Endometrial microvascular endothelial cells (primary cell): ENCODE measurements around the gene ZNF157. TPM values are rescaled to one million over a fixed set of nuclear protein-coding genes. Genes with fewer than 3 reads are reported as not detected.

Experiments
- in situ Hi-C: cut with HindIII; loops from 2 replicates; pipeline ENCODE4 v1.10.0; 2017; ENCODE audit warnings: low sequenced_read_pairs, low pct_unique_long_range_greater_than_20kb; ENCODE audit errors: inconsistent ontology term
- total RNA-seq: library from RNA; depleted of rRNA; stranded (reverse); fragments of >200 nt; gene quantifications from one replicate; pipeline ENCODE4 v1.2.3, GENCODE V29; 2015; ENCODE audit errors: inconsistent ontology term

ZNF157 gene
- total RNA-seq, 1 donor from 2014 or later, result not detected

- in situ Hi-C loops, result no loop called here
These were observed 60.5 kb downstream of the ZNF157 start for GRCh38 chrX:47430925-47431324.

DNA sequence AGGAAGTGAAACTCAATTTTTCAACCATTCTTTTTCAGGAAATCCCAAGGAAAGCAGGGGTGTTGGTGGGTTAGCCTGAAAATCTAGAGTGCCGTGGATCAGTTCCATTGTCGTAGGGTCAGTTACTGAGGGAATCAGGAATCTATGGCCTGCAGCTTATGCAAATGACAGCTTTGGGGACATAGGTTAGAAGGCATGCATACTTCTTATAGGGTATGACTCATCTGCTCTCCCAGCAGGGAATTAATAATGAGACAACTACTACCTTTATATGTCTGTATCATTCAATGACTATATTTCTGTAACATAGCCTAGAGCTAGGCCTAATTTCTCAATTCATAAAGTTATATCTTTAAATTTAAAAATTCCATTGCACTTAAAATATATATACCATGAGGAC lies 76.1 kb downstream of the ZNF157 start:
- in situ Hi-C loops, result no loop called here

- in situ Hi-C loops, result no loop called here
These were observed 76.6 kb downstream of the ZNF157 start for GRCh38 chrX:47446971-47447370.

GRCh38 chrX:47447607-47448006 lies 77.2 kb downstream of the ZNF157 start:
- in situ Hi-C loops, result no loop called here

- in situ Hi-C loops, result no loop called here
These were observed 77.9 kb downstream of the ZNF157 start for GRCh38 chrX:47448165-47448806.

DNA sequence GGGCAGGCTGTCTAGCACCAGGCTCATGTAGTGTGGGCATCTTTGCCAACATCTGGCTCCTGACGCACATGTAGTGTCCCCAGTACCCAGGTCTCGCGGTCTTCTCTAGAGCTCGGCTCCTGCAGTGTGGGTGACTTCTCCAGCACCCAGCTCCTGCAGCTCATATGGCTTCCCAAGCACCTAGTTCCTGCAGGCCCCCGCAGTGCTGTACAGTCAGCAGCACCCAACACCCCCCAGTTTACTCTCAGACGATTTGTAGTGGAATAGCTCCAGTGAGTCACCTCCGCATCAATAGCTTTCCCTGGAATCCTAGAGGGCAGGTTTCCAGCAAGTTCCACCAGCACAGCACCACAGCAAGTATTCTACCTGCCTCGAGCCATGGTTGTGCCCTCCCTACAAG lies 81.7 kb downstream of the ZNF157 start:
- in situ Hi-C loops, result no loop called here

- in situ Hi-C loops, result no loop called here
These were observed 85.7 kb downstream of the ZNF157 start for GRCh38 chrX:47456080-47456479.

- in situ Hi-C loops, result no loop called here
These were observed 88.2 kb downstream of the ZNF157 start for GRCh38 chrX:47458528-47458927.

- in situ Hi-C loops, result no loop called here
These were observed 90.2 kb downstream of the ZNF157 start for GRCh38 chrX:47460561-47460960.

Other genes with a start within 250 kb of the ZNF157 start
- 40.3 TPM for gene NDUFB11, start 225.9 kb upstream of the ZNF157 start, total RNA-seq
- 46.3 TPM for gene RBM10, start 225.4 kb upstream of the ZNF157 start, total RNA-seq
- 228 TPM for gene UBA1, start 176.7 kb upstream of the ZNF157 start, total RNA-seq
- gene CDK16, start 151.9 kb upstream of the ZNF157 start, total RNA-seq, result 115 TPM
- 25.9 TPM for gene USP11, start 137.6 kb upstream of the ZNF157 start, total RNA-seq
- gene ZNF41, start 112.6 kb downstream of the ZNF157 start, total RNA-seq, result 5.6 TPM
- 40.5 TPM for gene ARAF, start 190.6 kb downstream of the ZNF157 start, total RNA-seq
- 160 TPM for gene TIMP1, start 211.9 kb downstream of the ZNF157 start, total RNA-seq
- gene SYN1, start 249.3 kb downstream of the ZNF157 start, total RNA-seq, result not detected